NCI-H146 (cell line): ENCODE data around the gene HTR2C.
"Not testable (repeated sequence)": the region's sequence is repeated elsewhere in the genome, so short reads cannot be mapped to it uniquely, and the experiment has no call there.

Experiments
- DNase-seq: peaks from one replicate; lab custom pipeline; 2025; lab: John Stamatoyannopoulos, UW

The HTR2C gene

GRCh38 chrX:114583646-114584374 is at the start of gene HTR2C:
Gene HTR2C, plus strand, starts transcription at chrX:114584086. Its CDS starts 142,851 bp downstream, at chrX:114726937.
- DNase-seq, result no peak

- DNase-seq, result no peak
Observed at GRCh38 chrX:114580336-114580735, 3.5 kb upstream of the HTR2C start.

GRCh38 chrX:114581528-114582263 is 2.2 kb upstream of the HTR2C start:
- DNase-seq, result no peak

- no peak for DNase-seq
Observed at GRCh38 chrX:114582264-114582632, 1.6 kb upstream of the HTR2C start.

DNA sequence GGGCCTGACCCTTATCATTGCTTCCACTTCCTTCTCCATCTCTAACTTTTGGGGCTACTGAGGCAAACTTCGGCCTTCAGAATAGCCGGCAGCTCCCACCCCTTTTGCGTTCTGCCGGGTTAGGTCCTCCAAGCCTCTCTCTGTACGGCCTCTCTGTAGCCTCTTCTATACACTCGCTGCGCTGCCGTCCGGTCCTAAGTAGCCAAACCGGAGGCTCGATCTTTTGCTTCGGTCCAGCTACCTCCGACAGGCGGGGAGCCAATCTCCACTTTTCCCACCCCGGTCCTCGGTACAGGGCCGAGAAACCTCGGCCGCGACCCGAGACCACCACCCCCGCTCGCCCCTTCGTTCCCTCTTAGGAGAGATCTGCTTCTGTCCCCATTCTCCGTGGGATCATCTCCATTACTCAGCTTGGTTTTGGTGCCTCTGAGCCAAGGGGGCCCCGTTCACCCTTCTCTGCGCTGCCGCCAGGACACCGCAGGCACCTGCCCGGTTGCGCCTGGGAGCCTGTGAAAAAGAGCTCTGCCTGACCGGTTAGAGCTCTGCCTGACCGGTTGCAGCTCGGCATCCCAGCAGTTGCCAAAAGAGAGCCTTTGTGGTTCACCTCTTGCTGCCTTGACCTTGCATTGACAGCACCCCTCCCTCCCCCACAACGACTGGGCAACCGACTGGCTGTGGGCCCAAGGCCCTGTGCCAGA is 1.0 kb upstream of the HTR2C start:
- no peak for DNase-seq

- no peak for DNase-seq
Observed at GRCh38 chrX:114584375-114584943, 573 bp downstream of the HTR2C start.

DNA sequence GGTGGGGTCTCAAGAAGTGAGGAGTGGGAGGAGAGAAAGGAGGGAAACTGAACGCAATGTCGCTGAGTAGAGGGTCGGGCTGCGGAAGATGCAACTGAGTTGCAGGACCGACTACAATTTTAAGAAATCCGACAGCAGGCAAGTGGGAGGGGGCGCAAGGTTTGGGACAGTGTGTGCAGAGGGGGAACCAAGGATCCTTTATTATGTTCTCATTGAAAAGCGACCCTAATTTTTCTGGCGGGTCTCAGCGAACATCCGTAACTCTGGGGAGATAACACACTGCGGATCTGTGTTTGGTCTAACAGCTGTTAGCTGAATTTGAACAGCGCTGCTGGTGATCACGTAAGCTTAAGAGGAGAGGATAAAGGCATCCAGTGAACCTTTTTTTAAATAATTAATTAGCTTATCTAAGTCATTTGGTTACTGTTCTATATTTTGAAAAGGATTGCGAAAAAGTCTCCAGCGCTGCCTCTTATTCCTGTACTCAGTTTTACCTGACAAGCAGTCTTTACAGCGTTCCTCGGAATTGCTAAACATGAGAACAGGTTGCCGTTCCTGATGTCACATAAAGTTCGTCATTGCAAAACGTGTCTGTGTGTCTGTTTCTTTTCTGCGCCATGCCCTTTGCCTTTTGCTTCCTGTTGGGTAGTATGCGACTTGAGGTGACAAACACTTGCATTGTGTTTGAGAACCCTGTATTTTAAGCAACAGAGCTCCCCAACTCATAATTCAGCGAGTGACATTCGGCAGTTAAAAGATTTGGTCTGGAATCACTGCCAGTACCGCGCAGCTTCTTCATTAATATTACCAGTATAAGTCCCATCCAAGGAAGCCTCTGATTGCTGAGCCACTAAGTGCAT is 1.3 kb downstream of the HTR2C start:
- no peak for DNase-seq

DNA sequence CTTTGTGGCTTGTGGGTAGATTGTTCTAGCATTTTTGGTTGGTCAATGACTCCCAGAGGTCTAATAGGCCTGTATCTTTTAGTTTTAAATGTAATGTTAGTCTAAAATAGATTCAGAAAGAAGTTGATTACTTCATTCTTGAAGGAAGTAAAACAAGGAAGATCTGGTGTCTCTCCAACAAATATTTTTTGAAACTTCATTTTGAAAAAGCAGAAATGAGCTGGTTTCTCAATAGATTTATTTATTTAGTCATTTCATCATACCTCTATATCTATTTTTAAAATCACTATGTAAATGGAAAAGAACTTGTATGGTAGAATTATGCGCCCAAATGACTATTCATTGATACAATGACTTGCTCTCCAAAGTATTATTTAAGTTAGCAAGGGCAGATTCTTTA is 7.2 kb downstream of the HTR2C start:
- DNase-seq, result no peak

DNA sequence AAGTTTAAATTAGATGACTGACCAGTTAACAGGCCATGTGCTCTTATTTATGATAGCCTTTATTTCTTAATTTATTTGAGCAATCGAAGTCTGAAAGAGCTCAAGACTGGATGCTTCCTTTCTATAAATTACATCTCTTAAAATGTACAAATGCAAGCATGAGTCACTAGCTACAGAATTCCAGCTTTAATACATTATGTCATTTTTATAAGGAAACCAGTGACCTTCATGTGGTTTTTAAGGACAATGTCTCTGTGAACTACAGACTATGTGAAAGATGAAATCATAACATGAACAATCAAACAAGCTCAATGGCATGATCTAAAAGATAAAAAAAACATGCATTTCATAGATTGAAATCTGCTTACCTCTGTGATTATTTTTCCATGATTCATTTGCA is 15.4 kb downstream of the HTR2C start:
- no peak for DNase-seq

DNA sequence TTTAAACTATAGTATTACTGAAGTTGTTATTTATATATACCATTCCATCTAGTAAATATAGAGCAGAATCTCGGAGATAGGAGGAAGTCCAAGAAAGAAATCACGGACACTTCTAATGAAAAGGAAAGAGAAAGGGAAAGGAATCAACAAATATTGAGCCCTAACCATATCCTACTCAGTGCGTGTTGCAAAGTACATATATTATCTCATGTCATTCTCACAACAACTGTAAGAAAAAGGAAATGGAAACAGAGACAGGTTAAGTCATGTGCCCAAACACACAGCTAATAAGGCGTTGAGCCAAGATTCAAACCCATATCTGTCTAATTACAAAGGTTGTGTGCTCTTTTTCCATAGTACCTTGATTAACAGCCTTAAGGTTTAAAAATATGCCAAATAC is 16.0 kb downstream of the HTR2C start:
- no peak for DNase-seq

- DNase-seq, result not testable (repeated sequence)
Observed at GRCh38 chrX:114606619-114607018, 22.7 kb downstream of the HTR2C start.

DNA sequence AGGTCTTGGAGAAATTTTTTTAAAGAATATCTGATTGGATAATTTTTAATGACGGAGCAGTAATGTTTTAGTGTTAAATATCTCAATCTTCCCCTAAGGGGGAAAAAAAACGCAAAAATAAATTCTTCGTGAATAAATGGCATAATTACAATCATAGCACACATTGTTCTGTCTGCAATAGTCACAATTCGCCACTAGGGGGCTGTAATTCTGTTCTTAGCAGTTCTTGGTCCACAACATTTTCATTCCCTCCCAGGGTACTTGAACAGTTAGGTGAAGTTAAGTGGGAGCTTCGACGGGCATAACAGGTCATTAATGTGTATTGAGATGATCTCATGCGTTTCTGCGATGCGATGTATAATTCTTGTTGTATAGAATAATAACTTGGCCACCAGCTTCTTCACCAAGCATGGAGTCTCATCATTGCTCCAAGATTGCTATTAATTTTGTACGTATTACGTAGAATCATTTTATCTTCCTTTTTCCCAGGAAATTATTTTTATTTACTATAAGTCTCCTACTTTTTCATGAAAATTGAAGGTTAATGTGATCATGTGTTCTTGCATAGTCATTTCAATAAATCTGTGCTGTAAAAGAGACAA is 27.2 kb downstream of the HTR2C start:
- peak; percentile 17 for DNase-seq

GRCh38 chrX:114615765-114616164 is 31.9 kb downstream of the HTR2C start:
- DNase-seq, result no peak

DNA sequence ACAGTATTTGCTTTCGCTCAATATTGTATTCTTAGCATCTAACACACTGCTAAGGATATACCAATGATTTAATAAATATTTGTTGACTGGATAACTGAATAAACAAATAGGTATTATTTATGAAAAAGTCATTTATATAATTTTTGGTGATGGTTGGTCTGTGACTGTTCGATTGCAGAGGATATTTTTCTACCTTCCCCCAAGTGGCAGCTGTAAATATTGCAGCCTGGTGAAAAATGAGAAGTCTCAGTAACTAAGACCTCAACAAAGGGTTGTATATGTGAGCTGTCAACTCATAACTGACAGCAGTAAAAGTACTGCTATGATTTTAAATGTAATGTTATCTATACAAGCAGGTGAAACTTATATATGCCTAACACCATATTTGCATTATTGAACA is 36.0 kb downstream of the HTR2C start:
- no peak for DNase-seq

DNA sequence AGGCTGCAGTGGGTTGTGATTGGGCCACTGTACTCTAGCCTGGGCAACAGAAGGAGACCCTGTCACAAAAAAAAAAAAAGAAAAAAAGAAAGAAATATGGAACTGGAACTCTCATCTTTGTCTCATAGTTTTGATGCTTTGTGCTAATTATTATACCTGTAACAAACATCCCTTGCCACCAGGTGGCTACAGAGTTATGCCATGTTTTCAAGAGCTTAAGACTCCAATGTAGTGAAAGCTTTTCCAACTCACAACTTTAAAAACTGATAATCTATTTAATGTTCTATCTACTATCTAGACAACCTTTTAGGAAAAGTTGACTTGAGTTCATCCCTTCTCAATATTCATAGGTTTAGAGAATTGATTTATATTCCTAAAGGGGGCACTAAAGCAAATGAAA is 42.4 kb downstream of the HTR2C start:
- DNase-seq, result peak; percentile 0

DNA sequence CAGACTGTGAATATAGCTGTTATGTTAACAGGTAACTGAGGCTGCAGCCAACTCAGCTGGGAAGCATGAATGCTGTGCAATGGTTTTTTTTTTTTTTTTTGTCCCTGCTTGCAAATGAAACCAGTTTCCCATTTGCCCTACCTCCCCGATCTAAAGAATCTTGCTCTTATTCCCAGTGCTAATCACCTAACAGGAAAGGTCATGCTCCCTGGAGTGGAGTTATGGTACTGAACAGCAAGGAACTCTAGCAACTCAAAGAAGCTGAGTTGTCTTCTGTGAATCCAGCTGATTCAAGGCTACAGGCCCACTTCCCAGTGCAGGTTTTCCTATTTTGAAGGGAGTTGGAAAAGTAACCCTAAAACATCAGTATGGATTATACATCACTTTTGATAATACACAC is 52.1 kb downstream of the HTR2C start:
- no peak for DNase-seq

- DNase-seq, result no peak
Observed at GRCh38 chrX:114650351-114650750, 66.5 kb downstream of the HTR2C start.

DNA sequence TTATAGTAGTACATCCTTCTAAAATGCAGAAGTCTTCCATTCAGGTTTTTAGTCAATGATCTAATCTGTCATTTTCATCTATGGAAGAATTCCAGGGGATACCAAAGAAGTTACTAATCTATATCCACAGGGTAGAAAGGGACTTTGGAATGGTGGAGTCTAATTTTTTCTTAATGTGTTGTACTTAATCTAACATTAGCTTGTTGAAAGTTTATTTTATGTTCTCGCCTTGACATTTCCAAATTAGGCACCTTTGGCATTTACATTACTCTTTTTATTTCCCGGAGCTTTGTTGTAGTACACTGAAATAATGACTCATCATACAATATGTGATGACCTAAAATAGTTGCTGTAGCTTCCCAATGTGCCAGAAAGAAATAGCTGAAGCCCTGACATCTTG is 91.5 kb downstream of the HTR2C start:
- no peak for DNase-seq

DNA sequence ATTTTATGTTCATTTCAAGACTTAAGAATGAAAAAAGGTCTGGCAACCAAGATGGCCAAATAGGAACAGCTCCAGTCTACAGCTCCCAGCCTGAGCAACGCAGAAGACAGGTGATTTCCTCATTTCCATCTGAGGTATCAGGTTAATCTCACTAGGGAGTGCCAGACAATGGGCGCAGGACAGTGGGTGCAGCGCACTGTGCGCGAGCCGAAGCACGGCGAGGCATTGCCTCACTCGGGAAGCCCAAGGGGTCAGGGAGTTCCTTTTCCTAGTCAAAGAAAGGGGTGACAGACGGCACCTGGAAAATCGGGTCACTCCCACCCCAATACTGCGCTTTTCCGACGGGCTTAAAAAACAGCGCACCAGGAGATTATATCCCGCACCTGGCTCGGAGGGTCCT is 116.6 kb downstream of the HTR2C start:
- not testable (repeated sequence) for DNase-seq

DNA sequence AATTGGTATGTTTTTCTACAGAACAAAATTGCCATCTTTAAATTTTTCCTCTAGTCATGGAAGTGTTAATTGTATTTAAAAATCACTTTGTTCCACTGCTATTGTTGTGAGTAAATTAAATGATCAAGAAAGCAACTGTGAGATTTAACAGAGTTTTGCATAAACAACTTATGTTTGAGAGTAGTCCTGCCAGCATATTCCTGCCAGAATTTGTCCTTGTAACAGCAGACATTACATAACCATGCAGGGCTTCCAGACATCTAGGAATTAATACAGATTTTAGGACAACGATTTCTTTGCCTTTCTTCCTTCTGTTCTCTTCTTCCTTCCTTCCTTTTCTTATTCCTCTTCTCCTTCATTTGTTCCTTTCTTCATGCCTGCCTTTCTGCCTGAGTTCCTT is 125.5 kb downstream of the HTR2C start:
- DNase-seq, result no peak

DNA sequence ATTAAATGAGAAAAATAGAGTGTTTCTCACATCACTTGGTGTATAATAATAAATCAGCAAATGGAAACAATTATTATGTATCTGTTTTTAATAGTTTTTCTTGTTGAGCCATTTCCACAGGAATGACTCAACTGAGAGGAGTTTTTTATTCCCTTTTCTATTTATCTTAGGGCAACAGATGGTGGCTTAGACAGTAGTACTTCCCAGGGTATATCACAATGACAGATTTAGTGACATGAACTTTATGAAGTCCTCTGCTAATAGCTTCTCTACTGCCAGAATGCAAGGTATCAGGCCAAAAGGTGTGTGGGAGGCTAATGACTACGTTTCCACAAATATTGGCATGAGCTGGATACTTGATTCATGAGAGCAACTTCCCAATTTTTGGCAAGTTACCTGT is 126.7 kb downstream of the HTR2C start:
- no peak for DNase-seq
